ENCODE measurements around the gene APBB2.
"Not testable (repeated sequence)": the region's sequence is repeated elsewhere in the genome, so short reads cannot be mapped to it uniquely, and the experiment has no call there.

Gene APBB2

DNA sequence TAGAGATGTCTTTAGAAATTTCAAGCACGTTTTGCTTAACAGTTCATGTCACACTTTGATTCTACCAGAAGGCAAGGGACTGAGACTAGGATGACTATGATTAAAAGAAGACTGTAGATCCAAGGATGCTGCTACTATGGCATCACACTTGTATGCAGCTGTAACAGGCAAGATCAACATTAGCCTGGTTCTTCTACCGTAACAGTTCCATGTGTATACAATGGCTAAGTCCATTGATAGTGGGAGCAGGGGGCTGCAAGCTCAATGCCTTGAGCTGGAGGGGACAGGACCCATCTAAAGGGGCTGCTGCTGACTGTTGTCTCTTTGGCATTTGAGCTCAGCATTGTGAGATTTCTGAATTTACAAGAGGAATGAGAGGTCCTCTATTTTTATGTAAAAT, 212.0 kb downstream of the APBB2 start:
- FAIRE-seq, result no peak

- no peak for FAIRE-seq
Measured at GRCh38 chr4:41000356-41000755, 214.0 kb downstream of the APBB2 start.

DNA sequence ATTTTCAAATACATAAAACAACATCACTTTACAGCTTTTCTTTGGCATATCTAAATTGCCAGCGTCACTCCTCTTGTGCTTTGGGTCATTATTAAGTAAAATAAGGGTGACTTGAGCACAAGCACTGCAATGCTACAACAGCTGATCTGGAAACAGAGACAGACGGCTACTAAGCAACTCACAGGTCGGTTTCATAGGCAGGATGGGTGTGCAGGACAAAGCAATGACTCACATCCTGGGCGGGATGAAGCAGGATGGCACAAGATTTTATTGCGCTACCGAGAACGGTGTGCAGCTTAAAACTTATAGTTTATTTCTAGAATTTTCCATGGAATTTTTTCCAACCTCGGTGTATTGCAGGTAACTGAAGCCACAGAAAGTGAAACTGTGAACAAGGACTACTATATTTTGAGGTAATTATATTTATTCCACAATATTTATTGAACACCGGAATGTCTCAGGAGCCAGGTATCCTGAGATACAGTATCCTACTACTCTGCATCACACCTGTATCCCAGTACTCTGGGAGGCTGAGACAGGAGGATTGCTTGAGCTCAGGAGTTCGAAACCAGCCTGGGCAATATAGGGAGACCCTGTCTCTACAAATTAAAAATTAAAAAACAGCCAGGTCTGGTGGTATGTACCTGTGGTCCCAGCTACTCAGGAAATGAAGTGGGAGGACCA, 215.5 kb downstream of the APBB2 start:
- FAIRE-seq, result no peak

DNA sequence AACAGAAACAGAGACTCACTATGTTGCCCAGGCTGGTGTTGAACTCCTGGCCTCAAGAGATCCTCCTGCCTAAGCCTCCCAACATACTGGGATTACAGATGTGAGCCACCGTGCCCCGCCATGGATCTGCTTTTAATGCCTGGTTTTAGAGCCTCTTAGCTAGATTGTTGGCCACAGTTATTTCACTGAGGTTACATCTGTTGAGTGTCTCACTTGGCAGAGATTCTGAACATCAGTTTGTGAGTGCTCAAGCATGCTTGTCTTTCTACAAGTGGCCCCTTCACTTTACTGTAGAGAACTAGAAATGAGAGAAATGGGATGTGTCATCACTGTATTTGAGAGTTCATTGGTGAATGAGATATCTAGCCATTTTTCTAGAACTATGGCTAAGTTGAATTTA, 218.5 kb downstream of the APBB2 start:
- FAIRE-seq, result no peak

GRCh38 chr4:40994321-40994720, 220.0 kb downstream of the APBB2 start:
- FAIRE-seq, result not testable (repeated sequence)

DNA sequence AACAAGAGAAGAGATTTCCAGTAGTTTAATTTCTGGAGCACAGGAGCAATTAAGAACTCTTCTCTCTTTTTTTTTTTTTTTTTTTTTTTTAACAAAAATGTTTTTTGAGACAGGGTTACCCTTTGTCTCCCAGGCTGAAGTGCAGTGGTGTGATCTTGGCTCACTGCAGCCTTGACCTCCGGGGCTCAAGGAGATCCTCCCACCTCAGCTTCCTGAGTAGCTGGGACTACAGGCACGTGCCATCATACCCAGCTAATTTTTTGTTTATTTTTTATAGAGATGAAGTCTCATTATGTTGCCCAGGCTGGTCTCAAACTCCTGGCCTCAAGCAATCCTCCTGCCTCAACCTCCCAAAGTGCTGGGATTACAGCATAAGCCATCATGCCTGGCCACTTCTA, 221.0 kb downstream of the APBB2 start:
- FAIRE-seq, result not testable (repeated sequence)

GRCh38 chr4:40992472-40993295, 221.7 kb downstream of the APBB2 start:
- no peak for FAIRE-seq

GRCh38 chr4:40991908-40992307, 222.4 kb downstream of the APBB2 start:
- FAIRE-seq, result no peak

GRCh38 chr4:40990899-40991265, 223.5 kb downstream of the APBB2 start:
- FAIRE-seq, result no peak

DNA sequence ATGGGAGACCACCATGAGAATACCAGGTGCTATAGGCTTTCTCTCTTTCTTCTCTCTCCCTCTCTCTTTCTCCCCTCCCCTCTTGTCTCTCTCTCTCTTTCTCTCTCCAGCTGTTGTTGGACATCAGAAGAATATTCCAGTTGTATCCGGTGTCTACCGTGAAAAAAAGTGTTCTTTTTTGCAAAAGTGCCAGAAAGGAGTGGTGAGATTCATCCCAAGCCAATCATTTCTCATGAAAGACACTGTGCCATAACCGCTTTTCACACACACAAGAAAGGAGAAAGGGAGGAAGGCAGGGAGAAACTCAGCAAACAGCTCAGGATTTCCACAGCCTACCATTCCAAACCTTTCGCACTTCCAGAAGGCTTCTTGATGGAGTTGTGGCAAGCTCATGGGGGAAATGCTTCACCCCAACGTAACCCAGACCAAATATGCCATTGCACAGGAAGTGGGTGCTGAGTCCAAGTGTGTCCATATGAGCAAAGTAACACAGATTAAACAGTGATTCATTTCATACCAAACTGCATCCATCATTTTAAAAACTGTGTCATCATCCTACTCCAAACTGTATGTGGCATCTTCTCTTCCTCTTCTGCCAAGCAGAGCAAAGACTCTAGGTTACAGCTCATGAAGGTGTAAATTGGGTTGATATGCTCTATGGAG, 224.0 kb downstream of the APBB2 start:
- FAIRE-seq, result no peak

- FAIRE-seq, result no peak
Measured at GRCh38 chr4:40987151-40987550, 227.2 kb downstream of the APBB2 start.

GRCh38 chr4:40986375-40986774, 228.0 kb downstream of the APBB2 start:
- FAIRE-seq, result no peak

DNA sequence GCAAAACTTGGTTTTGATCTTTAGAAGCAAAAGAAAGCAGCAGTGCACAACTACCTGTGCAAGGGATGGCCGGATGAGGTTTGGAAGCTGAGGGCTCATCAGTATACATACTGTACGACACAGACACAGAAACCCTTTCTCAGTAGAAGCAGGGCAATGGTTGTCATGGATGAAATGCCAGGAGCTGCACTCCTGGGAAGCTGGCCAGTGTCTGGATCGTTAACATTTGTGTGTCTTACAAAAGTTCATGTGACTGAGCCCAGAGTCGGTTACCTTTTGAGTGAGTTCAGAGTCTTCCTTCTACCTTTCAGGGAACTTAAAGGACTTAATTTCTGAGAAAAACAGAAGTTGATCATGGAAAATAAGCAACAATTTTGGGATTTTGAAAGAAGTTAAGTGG, 230.3 kb downstream of the APBB2 start:
- no peak for FAIRE-seq

- no peak for FAIRE-seq
Measured at GRCh38 chr4:40980318-40980883, 233.9 kb downstream of the APBB2 start.

DNA sequence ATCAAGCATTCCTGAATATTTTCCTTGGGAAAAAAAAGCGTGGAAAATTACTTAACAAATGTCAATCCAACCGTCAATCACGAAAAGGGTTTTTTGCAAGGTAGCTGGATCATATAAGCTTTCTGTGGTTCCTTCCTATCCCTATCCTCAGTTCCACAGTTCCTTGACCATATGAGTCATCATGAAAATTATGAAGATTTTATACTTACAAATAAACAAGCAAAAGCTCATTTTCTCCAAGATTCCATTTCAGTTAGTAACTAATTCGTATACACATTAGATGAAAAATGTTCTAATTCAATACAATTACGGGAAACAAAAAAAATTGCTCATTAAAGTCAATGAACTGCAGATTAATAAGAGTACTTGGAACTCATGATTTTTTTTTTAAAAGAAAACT, 235.8 kb downstream of the APBB2 start:
- FAIRE-seq, result no peak

DNA sequence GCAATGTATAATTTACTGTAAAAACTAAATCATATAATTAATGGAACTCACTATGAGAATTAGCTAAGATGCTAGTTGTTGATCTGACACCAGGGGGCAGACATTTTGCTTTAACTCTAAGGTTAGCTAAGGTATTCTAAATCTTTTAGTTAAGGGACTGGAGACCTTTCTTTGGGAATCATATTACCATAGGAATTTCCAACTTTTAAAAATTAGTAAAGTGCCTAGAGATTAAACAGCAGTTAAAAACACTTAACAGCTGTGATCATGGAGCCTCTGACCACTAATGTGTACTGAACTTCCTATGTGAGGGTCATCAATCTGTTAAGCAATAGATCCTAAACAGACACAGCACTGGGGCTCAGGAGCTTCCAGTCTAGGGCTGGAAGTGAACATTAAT, 238.0 kb downstream of the APBB2 start:
- peak; percentile 76 for FAIRE-seq

- no peak for FAIRE-seq
Measured at GRCh38 chr4:40972722-40973121, 241.6 kb downstream of the APBB2 start.

DNA sequence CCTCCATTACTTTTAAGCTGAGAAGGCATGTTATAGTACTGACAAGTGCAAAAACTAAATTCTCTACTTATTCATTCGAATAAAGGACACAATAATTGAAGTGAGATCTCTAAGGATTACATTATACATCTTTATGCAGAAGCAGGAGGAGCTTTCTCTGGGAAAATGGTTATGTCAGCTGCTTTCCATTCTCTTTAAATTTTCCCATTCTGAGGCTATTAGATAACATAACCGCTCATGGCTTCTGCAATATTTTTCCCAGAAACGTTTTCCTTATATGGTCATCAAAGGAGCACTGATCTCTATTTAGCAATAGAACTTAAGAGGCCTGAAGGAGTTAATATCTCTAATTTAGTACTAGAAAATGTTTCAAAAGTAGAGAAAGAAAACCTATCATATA, 243.0 kb downstream of the APBB2 start:
- no peak for FAIRE-seq

- FAIRE-seq, result no peak
Measured at GRCh38 chr4:40969501-40969900, 244.8 kb downstream of the APBB2 start.

DNA sequence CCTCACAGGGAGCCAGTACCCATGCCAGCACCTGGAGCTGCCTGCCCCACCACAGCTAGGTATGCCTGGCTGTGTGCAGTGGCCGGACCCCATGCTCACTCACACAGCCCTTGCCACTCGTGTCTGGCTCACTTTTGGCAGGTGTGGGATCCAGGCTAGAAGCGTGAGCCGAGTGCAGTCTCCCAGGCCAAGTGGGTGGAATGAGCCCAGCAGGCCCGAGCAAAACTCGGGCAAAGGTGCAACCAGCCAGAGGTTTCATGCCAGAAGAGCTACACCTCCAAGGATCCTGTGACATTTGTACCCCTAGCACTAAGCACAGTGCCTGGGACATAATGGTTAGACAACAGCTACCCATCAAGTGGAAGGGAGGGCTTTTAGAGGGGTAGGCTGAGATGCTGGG, 246.8 kb downstream of the APBB2 start:
- FAIRE-seq, result no peak

DNA sequence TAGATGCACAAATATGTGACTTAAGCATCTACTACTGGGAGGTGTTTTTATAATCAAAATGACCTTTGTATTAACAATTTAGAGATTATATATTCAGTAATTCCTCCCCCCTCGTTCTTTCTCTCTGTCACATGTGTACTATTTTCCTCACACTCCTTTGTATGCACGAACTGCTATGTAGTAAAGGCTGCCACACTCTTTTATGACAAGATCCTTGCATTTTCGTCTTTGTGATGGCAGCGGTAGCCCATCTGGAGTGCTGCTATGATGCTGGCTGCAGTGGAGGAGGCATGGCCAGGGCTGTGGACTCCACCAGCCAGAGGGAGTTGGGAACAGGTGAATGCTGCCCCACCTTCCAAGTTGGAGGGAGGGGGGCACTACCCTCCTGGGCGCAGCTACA, 248.3 kb downstream of the APBB2 start:
- no peak for FAIRE-seq

DNA sequence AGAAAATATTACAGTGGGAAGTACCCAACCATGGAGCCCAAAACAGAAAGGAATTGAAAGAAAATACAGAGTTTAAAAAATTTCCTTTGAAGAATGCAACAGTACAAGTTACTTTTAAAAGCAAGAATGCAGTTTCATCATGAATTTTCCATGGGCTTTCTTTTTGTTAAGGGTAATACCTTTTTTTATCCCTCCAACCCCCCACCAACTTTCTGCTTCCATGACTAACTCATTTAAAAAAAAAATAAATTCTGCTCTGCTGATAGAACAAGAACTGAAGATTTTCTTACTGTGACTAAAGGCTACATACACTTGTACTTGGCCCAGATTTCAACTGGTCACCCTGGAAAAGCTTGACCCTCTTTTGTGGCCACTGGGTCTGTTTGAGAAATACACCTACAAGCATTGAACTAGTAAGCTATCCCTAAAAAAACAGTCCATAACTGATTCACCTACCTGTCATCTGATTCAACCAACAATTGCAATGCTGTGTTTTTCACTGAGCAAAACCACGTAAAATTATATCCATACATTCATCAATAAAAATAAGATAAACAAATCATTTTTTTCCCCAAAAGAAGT, 250.4 kb downstream of the APBB2 start:
- no peak for FAIRE-seq

DNA sequence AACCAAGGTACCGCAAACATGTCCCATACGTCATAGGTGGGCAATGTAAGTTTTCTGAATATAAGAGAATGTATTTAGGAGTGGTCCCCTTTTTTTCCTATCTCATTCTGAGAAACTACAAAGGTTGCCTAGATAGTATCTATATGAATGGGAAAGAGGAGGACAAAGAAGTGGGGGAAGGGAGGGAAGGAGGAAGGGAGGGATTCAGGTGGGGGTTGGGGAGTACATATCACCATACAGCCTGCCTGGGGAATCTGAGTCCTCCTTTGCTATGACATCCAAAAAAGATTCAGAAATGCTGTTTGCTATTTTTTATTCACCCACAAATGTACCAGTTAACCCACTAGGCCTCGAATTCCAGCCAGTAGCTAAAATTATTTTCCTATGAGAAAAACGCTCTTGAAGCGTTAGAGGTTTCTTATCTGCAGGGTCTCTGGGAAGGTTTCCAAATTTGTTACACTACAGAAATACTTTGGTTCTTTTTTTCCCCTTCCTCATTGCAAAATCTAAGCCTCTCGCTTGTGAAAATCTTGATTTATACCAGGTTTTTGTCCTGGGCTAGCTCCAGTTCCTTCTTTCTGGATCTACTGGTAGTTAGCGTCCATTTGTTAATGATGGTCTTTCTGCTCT, 251.7 kb downstream of the APBB2 start:
- FAIRE-seq, result no peak

All from colon (tissue), 2 donors.